ENCODE data around the gene RERE. TPM values are rescaled to one million over a fixed set of nuclear protein-coding genes. Genes with fewer than 3 reads are reported as not detected.
"Not testable (repeated sequence)": the region's sequence is repeated elsewhere in the genome, so short reads cannot be mapped to it uniquely, and the experiment has no call there.

The RERE gene
- total RNA-seq, 1 donor from 2014 or later, result 252 TPM

- Mint-ChIP-seq H3K27ac (ENCODE audit: unreplicated experiment) (peak overlapping the region; percentile 82), H3K4me1 (ENCODE audit: low read depth, unreplicated experiment) (peaks cover 24% of the 10 kb centered on the region), H3K36me3 (ENCODE audit: unreplicated experiment) (no peaks in the 10 kb centered on the region), H3K27me3 (ENCODE audit: unreplicated experiment) (peaks cover 10% of the 10 kb centered on the region), H3K4me3 (ENCODE audit: unreplicated experiment) (no peak overlapping the region), H3K9me3 (ENCODE audit: unreplicated experiment) (peaks cover 18% of the 10 kb centered on the region)
- DNase-seq, result no peak
- TF ChIP-seq, protein P1, sequence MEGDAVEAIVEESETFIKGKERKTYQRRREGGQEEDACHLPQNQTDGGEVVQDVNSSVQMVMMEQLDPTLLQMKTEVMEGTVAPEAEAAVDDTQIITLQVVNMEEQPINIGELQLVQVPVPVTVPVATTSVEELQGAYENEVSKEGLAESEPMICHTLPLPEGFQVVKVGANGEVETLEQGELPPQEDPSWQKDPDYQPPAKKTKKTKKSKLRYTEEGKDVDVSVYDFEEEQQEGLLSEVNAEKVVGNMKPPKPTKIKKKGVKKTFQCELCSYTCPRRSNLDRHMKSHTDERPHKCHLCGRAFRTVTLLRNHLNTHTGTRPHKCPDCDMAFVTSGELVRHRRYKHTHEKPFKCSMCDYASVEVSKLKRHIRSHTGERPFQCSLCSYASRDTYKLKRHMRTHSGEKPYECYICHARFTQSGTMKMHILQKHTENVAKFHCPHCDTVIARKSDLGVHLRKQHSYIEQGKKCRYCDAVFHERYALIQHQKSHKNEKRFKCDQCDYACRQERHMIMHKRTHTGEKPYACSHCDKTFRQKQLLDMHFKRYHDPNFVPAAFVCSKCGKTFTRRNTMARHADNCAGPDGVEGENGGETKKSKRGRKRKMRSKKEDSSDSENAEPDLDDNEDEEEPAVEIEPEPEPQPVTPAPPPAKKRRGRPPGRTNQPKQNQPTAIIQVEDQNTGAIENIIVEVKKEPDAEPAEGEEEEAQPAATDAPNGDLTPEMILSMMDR (IDR thresholded peaks at IDR 0.05; ENCODE audit: partially characterized antibody, unreplicated experiment), result no peak
Observed at GRCh38 chr1:8510041-8510823, 307.2 kb downstream of the RERE start.

GRCh38 chr1:8509579-8509978 is 307.9 kb downstream of the RERE start:
- H3K27me3 Mint-ChIP-seq (ENCODE audit: unreplicated experiment), result peaks cover 10% of the 10 kb centered on the region
- peaks cover 5% of the 10 kb centered on the region for H3K36me3 Mint-ChIP-seq (ENCODE audit: unreplicated experiment)
- peaks cover 24% of the 10 kb centered on the region for H3K9me3 Mint-ChIP-seq (ENCODE audit: unreplicated experiment)
- TF ChIP-seq, protein P1 (IDR thresholded peaks at IDR 0.05; ENCODE audit: partially characterized antibody, unreplicated experiment), result no peak
- no peak for DNase-seq
- H3K4me1 Mint-ChIP-seq (ENCODE audit: low read depth, unreplicated experiment), result peaks cover 29% of the 10 kb centered on the region
- H3K4me3 Mint-ChIP-seq (ENCODE audit: unreplicated experiment), result no peak overlapping the region
- H3K27ac Mint-ChIP-seq (ENCODE audit: unreplicated experiment), result peak overlapping the region; percentile 82

DNA sequence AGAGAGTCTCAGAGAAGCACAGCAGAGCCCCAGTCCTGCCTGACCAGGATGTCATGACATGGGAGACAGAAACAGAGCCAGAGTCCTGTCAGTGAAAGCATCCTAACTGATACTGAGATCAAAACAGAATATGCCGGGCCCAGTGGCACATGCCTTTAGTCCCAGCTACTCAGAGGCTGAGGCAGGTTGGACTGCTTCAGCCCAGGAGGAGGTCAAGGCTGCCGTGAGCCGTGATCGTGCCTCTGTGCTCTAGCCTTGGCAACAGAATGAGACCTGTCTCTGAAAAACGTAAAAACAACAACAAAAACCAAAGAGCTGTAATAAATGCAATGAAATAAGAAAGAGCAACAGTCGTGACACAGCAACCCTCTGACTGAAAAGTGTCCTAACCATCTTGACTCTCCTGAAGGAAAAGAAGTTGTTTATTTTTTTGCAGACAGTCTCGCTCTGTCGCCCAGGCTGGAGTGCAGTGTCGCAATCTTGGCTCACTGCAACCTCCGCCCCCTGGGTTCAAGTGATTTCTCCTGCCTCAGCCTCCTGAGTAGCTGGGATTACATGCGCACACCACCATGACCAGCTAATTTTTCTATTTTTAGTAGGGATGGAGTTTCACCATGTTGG is 310.3 kb downstream of the RERE start:
- Mint-ChIP-seq H3K27me3 (ENCODE audit: unreplicated experiment) (peaks cover 7% of the 10 kb centered on the region), H3K4me3 (ENCODE audit: unreplicated experiment) (no peak overlapping the region), H3K27ac (ENCODE audit: unreplicated experiment) (peak overlapping the region; percentile 50), H3K4me1 (ENCODE audit: low read depth, unreplicated experiment) (peaks cover 34% of the 10 kb centered on the region), H3K9me3 (ENCODE audit: unreplicated experiment) (peaks cover 26% of the 10 kb centered on the region), H3K36me3 (ENCODE audit: unreplicated experiment) (peaks cover 5% of the 10 kb centered on the region)
- TF ChIP-seq, protein P1 (IDR thresholded peaks at IDR 0.05; ENCODE audit: partially characterized antibody, unreplicated experiment), result no peak
- no peak for DNase-seq

DNA sequence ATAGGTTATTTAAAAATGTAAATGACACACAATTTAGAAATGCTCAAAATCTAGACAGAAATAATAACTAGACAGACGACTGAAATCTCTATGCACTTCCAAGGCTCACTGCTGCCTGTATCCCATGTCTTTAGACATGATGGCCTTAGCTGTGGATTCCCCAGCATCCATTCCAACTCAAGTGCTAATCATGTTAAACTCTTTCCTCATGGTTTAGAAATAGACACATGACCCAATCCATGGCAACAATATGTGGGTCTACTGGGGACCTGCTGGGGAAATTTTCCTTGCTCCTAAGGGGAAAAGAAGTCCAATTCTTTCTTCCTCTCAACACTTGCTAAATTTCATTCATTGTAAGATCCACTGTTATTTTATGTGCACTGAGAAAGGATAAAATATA is 311.0 kb downstream of the RERE start:
- H3K9me3 Mint-ChIP-seq (ENCODE audit: unreplicated experiment), result peaks cover 25% of the 10 kb centered on the region
- peaks cover 5% of the 10 kb centered on the region for H3K36me3 Mint-ChIP-seq (ENCODE audit: unreplicated experiment)
- peaks cover 7% of the 10 kb centered on the region for H3K27me3 Mint-ChIP-seq (ENCODE audit: unreplicated experiment)
- no peak overlapping the region for H3K4me3 Mint-ChIP-seq (ENCODE audit: unreplicated experiment)
- TF ChIP-seq, protein P1 (IDR thresholded peaks at IDR 0.05; ENCODE audit: partially characterized antibody, unreplicated experiment), result no peak
- DNase-seq, result no peak
- H3K4me1 Mint-ChIP-seq (ENCODE audit: low read depth, unreplicated experiment), result peaks cover 34% of the 10 kb centered on the region
- peak overlapping the region; percentile 50 for H3K27ac Mint-ChIP-seq (ENCODE audit: unreplicated experiment)

DNA sequence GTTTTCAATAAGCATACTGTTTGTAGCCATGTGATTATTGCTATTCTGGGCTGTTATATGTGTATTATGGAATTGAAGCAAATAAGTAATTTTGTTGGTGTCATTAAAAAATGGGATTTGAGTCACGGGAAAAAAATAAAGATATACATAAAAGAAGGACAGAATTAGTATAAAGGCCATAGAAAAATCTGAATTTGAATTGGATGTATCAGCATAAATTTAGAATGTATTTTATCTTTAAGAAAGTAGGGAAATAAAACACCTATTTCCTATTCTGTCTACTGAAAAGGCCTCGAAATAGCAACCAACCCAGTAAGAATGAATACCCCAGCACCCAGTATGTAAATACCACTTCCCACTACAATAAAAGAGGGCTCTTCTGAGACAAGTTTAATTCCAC is 313.6 kb downstream of the RERE start:
- Mint-ChIP-seq H3K4me1 (ENCODE audit: low read depth, unreplicated experiment) (peaks cover 25% of the 10 kb centered on the region), H3K27ac (ENCODE audit: unreplicated experiment) (peak overlapping the region; percentile 92), H3K27me3 (ENCODE audit: unreplicated experiment) (peaks cover 12% of the 10 kb centered on the region), H3K36me3 (ENCODE audit: unreplicated experiment) (peaks cover 19% of the 10 kb centered on the region), H3K4me3 (ENCODE audit: unreplicated experiment) (no peak overlapping the region), H3K9me3 (ENCODE audit: unreplicated experiment) (peaks cover 29% of the 10 kb centered on the region)
- TF ChIP-seq, protein P1 (IDR thresholded peaks at IDR 0.05; ENCODE audit: partially characterized antibody, unreplicated experiment), result no peak
- DNase-seq, result no peak

- peaks cover 28% of the 10 kb centered on the region for H3K9me3 Mint-ChIP-seq (ENCODE audit: unreplicated experiment)
- DNase-seq; H3K4me3 Mint-ChIP-seq (ENCODE audit: unreplicated experiment): not testable (repeated sequence)
- H3K36me3 Mint-ChIP-seq (ENCODE audit: unreplicated experiment), result peaks cover 19% of the 10 kb centered on the region
- H3K27ac Mint-ChIP-seq (ENCODE audit: unreplicated experiment), result peak overlapping the region; percentile 92
- peaks cover 25% of the 10 kb centered on the region for H3K4me1 Mint-ChIP-seq (ENCODE audit: low read depth, unreplicated experiment)
- H3K27me3 Mint-ChIP-seq (ENCODE audit: unreplicated experiment), result peaks cover 11% of the 10 kb centered on the region
Observed at GRCh38 chr1:8502949-8503348, 314.5 kb downstream of the RERE start.

Measured in glutamatergic neuron (in vitro differentiated cells).